ENCODE results near the gene PRDM1.

- no peak for TF ChIP-seq CTCF (conservative IDR thresholded peaks at IDR 0.05 in 1 of 2, IDR thresholded peaks at IDR 0.05 in 1 of 2; ENCODE audit: low read depth in 1 of 2, low read length in 2 of 2)
- no peak for TF ChIP-seq EZH2 (IDR thresholded peaks at IDR 0.05; ENCODE audit: low read length, missing control alignments)
Observed at GRCh38 chr6:106109029-106109428, 22.9 kb downstream of the PRDM1 start.
